ENCODE results near the gene ARNT2.
"Not testable (repeated sequence)": the region's sequence is repeated elsewhere in the genome, so short reads cannot be mapped to it uniquely, and the experiment has no call there.

The ARNT2 gene

GRCh38 chr15:80492409-80492808 is 88.2 kb downstream of the ARNT2 start:
- DNase-seq (ENCODE audit: low spot score) = no peak

- no peak for DNase-seq (ENCODE audit: low spot score)
These were observed 88.7 kb downstream of the ARNT2 start for GRCh38 chr15:80492874-80493273.

- DNase-seq (ENCODE audit: low spot score) = no peak
These were observed 90.2 kb downstream of the ARNT2 start for GRCh38 chr15:80494351-80494751.

- no peak for DNase-seq (ENCODE audit: low spot score)
These were observed 90.6 kb downstream of the ARNT2 start for GRCh38 chr15:80494756-80495155.

GRCh38 chr15:80495401-80495942 is 91.3 kb downstream of the ARNT2 start:
- no peak for DNase-seq (ENCODE audit: low spot score)

- DNase-seq (ENCODE audit: low spot score) = no peak
These were observed 91.9 kb downstream of the ARNT2 start for GRCh38 chr15:80496096-80496495.

GRCh38 chr15:80497221-80497620 is 93.0 kb downstream of the ARNT2 start:
- no peak for DNase-seq (ENCODE audit: low spot score)

- no peak for DNase-seq (ENCODE audit: low spot score)
These were observed 94.5 kb downstream of the ARNT2 start for GRCh38 chr15:80498652-80499051.

GRCh38 chr15:80500021-80500420 is 95.8 kb downstream of the ARNT2 start:
- no peak for DNase-seq (ENCODE audit: low spot score)

GRCh38 chr15:80501476-80501875 is 97.3 kb downstream of the ARNT2 start:
- DNase-seq (ENCODE audit: low spot score) = no peak

- DNase-seq (ENCODE audit: low spot score) = no peak
These were observed 98.6 kb downstream of the ARNT2 start for GRCh38 chr15:80502782-80503181.

GRCh38 chr15:80503319-80503952 is 99.3 kb downstream of the ARNT2 start:
- DNase-seq (ENCODE audit: low spot score) = no peak

- no peak for DNase-seq (ENCODE audit: low spot score)
These were observed 100.7 kb downstream of the ARNT2 start for GRCh38 chr15:80504931-80505330.

- no peak for DNase-seq (ENCODE audit: low spot score)
These were observed 102.2 kb downstream of the ARNT2 start for GRCh38 chr15:80506286-80506893.

GRCh38 chr15:80507131-80507530 is 102.9 kb downstream of the ARNT2 start:
- no peak for DNase-seq (ENCODE audit: low spot score)

- DNase-seq (ENCODE audit: low spot score) = no peak
These were observed 103.6 kb downstream of the ARNT2 start for GRCh38 chr15:80507638-80508316.

GRCh38 chr15:80508783-80509182 is 104.6 kb downstream of the ARNT2 start:
- DNase-seq (ENCODE audit: low spot score) = no peak

- no peak for DNase-seq (ENCODE audit: low spot score)
These were observed 105.6 kb downstream of the ARNT2 start for GRCh38 chr15:80509800-80510199.

GRCh38 chr15:80510985-80511384 is 106.8 kb downstream of the ARNT2 start:
- DNase-seq (ENCODE audit: low spot score) = not testable (repeated sequence)

GRCh38 chr15:80512726-80513660 is 108.8 kb downstream of the ARNT2 start:
- DNase-seq (ENCODE audit: low spot score) = no peak

GRCh38 chr15:80514071-80514780 is 110.0 kb downstream of the ARNT2 start:
- no peak for DNase-seq (ENCODE audit: low spot score)
